Activated CD8-positive, alpha-beta memory T cell treated with anti-CD3 and anti-CD28 coated beads, Interleukin-2, amount 50 U/mL, for 24 hours (primary cell): Measurements from ENCODE around the gene TNNI2.
"Not testable (repeated sequence)": the region's sequence is repeated elsewhere in the genome, so short reads cannot be mapped to it uniquely, and the experiment has no call there.

Source experiments
- DNase-seq: peaks from one replicate; pipeline ENCODE4 v3.0.0-alpha.2; 2020; ENCODE audit errors: extremely low read depth

TNNI2 gene

GRCh38 chr11:1838426-1839144 is at the start of gene TNNI2:
Gene TNNI2 (plus strand): TSS chr11:1838981. CDS start chr11:1839697, 716 bp downstream.
- no peak for DNase-seq

- no peak for DNase-seq
Observed at GRCh38 chr11:1791912-1792311, 46.9 kb upstream of the TNNI2 start.

GRCh38 chr11:1792461-1792860 is 46.3 kb upstream of the TNNI2 start:
- no peak for DNase-seq

GRCh38 chr11:1793081-1793480 is 45.7 kb upstream of the TNNI2 start:
- no peak for DNase-seq

- DNase-seq, result no peak
Observed at GRCh38 chr11:1796413-1797011, 42.3 kb upstream of the TNNI2 start.

- DNase-seq, result no peak
Observed at GRCh38 chr11:1797391-1798125, 41.2 kb upstream of the TNNI2 start.

- DNase-seq, result no peak
Observed at GRCh38 chr11:1803246-1803645, 35.5 kb upstream of the TNNI2 start.

GRCh38 chr11:1803835-1804519 is 34.8 kb upstream of the TNNI2 start:
- not testable (repeated sequence) for DNase-seq

GRCh38 chr11:1805525-1805924 is 33.3 kb upstream of the TNNI2 start:
- DNase-seq, result no peak

- no peak for DNase-seq
Observed at GRCh38 chr11:1807264-1807995, 31.4 kb upstream of the TNNI2 start.

GRCh38 chr11:1810761-1811160 is 28.0 kb upstream of the TNNI2 start:
- no peak for DNase-seq

- no peak for DNase-seq
Observed at GRCh38 chr11:1812274-1812673, 26.5 kb upstream of the TNNI2 start.

- no peak for DNase-seq
Observed at GRCh38 chr11:1812801-1813200, 26.0 kb upstream of the TNNI2 start.

GRCh38 chr11:1813356-1813755 is 25.4 kb upstream of the TNNI2 start:
- not testable (repeated sequence) for DNase-seq

- no peak for DNase-seq
Observed at GRCh38 chr11:1814691-1815090, 24.1 kb upstream of the TNNI2 start.

GRCh38 chr11:1815311-1815710 is 23.5 kb upstream of the TNNI2 start:
- DNase-seq, result no peak

- no peak for DNase-seq
Observed at GRCh38 chr11:1815751-1816150, 23.0 kb upstream of the TNNI2 start.

GRCh38 chr11:1817000-1817399 is 21.8 kb upstream of the TNNI2 start:
- no peak for DNase-seq

GRCh38 chr11:1817511-1817910 is 21.3 kb upstream of the TNNI2 start:
- DNase-seq, result no peak

GRCh38 chr11:1819074-1819473 is 19.7 kb upstream of the TNNI2 start:
- DNase-seq, result no peak

GRCh38 chr11:1820463-1821325 is 18.1 kb upstream of the TNNI2 start:
- no peak for DNase-seq
